NCI-H2081 treated with DMSO at 0.1 percent for 48 hours (cell line): ENCODE results near the gene TEX13A.
"Not testable (repeated sequence)": the region's sequence is repeated elsewhere in the genome, so short reads cannot be mapped to it uniquely, and the experiment has no call there.

Experiments used
- DNase-seq: peaks from one replicate; lab custom pipeline; 2025; lab: John Stamatoyannopoulos, UW

TEX13A gene

GRCh38 chrX:105220636-105221035, at the start of gene TEX13A:
TEX13A (minus strand) TSS chrX:105220694; CDS start chrX:105220397, 297 bp downstream.
- DNase-seq = no peak

- DNase-seq = no peak
Observed at GRCh38 chrX:105269386-105269785, 48.9 kb upstream of the TEX13A start.

GRCh38 chrX:105267167-105267566, 46.7 kb upstream of the TEX13A start:
- DNase-seq = no peak

- DNase-seq = no peak
Observed at GRCh38 chrX:105266456-105266855, 46.0 kb upstream of the TEX13A start.

GRCh38 chrX:105265093-105265492, 44.6 kb upstream of the TEX13A start:
- no peak for DNase-seq

- DNase-seq = no peak
Observed at GRCh38 chrX:105263801-105264200, 43.3 kb upstream of the TEX13A start.

GRCh38 chrX:105263171-105263570, 42.7 kb upstream of the TEX13A start:
- DNase-seq = no peak

GRCh38 chrX:105260291-105261043, 40.0 kb upstream of the TEX13A start:
- DNase-seq = no peak

GRCh38 chrX:105241056-105241455, 20.6 kb upstream of the TEX13A start:
- no peak for DNase-seq

- DNase-seq = not testable (repeated sequence)
Observed at GRCh38 chrX:105237407-105237806, 16.9 kb upstream of the TEX13A start.

GRCh38 chrX:105229146-105229545, 8.7 kb upstream of the TEX13A start:
- no peak for DNase-seq

- DNase-seq = no peak
Observed at GRCh38 chrX:105228602-105229001, 8.1 kb upstream of the TEX13A start.

GRCh38 chrX:105226499-105226898, 6.0 kb upstream of the TEX13A start:
- no peak for DNase-seq

- no peak for DNase-seq
Observed at GRCh38 chrX:105221374-105221773, 880 bp upstream of the TEX13A start.

GRCh38 chrX:105219454-105220401, 766 bp downstream of the TEX13A start:
- no peak for DNase-seq

- DNase-seq = no peak
Observed at GRCh38 chrX:105211066-105211575, 9.4 kb downstream of the TEX13A start.

GRCh38 chrX:105210258-105210657, 10.2 kb downstream of the TEX13A start:
- DNase-seq = no peak

- no peak for DNase-seq
Observed at GRCh38 chrX:105209406-105209805, 11.1 kb downstream of the TEX13A start.

- no peak for DNase-seq
Observed at GRCh38 chrX:105191878-105192277, 28.6 kb downstream of the TEX13A start.

- DNase-seq = no peak
Observed at GRCh38 chrX:105190252-105190853, 30.1 kb downstream of the TEX13A start.

- DNase-seq = no peak
Observed at GRCh38 chrX:105189093-105189492, 31.4 kb downstream of the TEX13A start.

- no peak for DNase-seq
Observed at GRCh38 chrX:105179644-105180043, 40.9 kb downstream of the TEX13A start.
